Measurements from ENCODE around the gene CHD2. TPM values are rescaled to one million over a fixed set of nuclear protein-coding genes. Genes with fewer than 3 reads are reported as not detected.
A peak's percentile ranks its signal among the peaks of the same experiment; 100 is the strongest.
"Not testable (repeated sequence)": the region's sequence is repeated elsewhere in the genome, so short reads cannot be mapped to it uniquely, and the experiment has no call there.

Gene CHD2
- total and polyA plus RNA-seq, 2 experiments from 2014 or later = 60.8 to 118 TPM

GRCh38 chr15:92915766-92916435 lies 15.8 kb downstream of the CHD2 start:
- H3K36me3 ChIP-seq = no peaks in the 10 kb centered on the region
- H3K4me1 ChIP-seq (ENCODE audit: low read depth) = peaks cover 33% of the 10 kb centered on the region
- H3K27ac ChIP-seq = peak overlapping the region; percentile 89
- no peak overlapping the region for H3K4me3 ChIP-seq
- no peaks in the 10 kb centered on the region for H3K27me3 ChIP-seq
- H3K9me3 ChIP-seq (ENCODE audit: low read depth) = no peaks in the 10 kb centered on the region
- no peak for DNase-seq (ENCODE audit: low read depth in 1 of 2, low spot score in 1 of 2)
- TF ChIP-seq, protein P1, sequence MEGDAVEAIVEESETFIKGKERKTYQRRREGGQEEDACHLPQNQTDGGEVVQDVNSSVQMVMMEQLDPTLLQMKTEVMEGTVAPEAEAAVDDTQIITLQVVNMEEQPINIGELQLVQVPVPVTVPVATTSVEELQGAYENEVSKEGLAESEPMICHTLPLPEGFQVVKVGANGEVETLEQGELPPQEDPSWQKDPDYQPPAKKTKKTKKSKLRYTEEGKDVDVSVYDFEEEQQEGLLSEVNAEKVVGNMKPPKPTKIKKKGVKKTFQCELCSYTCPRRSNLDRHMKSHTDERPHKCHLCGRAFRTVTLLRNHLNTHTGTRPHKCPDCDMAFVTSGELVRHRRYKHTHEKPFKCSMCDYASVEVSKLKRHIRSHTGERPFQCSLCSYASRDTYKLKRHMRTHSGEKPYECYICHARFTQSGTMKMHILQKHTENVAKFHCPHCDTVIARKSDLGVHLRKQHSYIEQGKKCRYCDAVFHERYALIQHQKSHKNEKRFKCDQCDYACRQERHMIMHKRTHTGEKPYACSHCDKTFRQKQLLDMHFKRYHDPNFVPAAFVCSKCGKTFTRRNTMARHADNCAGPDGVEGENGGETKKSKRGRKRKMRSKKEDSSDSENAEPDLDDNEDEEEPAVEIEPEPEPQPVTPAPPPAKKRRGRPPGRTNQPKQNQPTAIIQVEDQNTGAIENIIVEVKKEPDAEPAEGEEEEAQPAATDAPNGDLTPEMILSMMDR (IDR thresholded peaks at IDR 0.05; ENCODE audit: low read depth, low read length) = no peak

- peak; percentile 96 to 97 for DNase-seq (ENCODE audit: low read depth in 1 of 2, low spot score in 1 of 2)
- Histone ChIP-seq H3K4me1 (ENCODE audit: low read depth) (peaks cover 49% of the 10 kb centered on the region), H3K9me3 (ENCODE audit: low read depth) (no peaks in the 10 kb centered on the region), H3K27ac (peak overlapping the region; percentile 89), H3K4me3 (no peak overlapping the region), H3K36me3 (no peaks in the 10 kb centered on the region), H3K27me3 (no peaks in the 10 kb centered on the region)
- TF ChIP-seq, protein P1 (IDR thresholded peaks at IDR 0.05; ENCODE audit: low read depth, low read length) = peak; percentile 80
These were observed 17.7 kb downstream of the CHD2 start for GRCh38 chr15:92917598-92918407.

- H3K4me1 ChIP-seq (ENCODE audit: low read depth) = peaks cover 47% of the 10 kb centered on the region
- not testable (repeated sequence) for H3K27me3 ChIP-seq; DNase-seq (ENCODE audit: low read depth in 1 of 2, low spot score in 1 of 2); H3K9me3 ChIP-seq (ENCODE audit: low read depth); H3K4me3 ChIP-seq; H3K36me3 ChIP-seq; H3K27ac ChIP-seq
These were observed 18.8 kb downstream of the CHD2 start for GRCh38 chr15:92918881-92919280.

DNA sequence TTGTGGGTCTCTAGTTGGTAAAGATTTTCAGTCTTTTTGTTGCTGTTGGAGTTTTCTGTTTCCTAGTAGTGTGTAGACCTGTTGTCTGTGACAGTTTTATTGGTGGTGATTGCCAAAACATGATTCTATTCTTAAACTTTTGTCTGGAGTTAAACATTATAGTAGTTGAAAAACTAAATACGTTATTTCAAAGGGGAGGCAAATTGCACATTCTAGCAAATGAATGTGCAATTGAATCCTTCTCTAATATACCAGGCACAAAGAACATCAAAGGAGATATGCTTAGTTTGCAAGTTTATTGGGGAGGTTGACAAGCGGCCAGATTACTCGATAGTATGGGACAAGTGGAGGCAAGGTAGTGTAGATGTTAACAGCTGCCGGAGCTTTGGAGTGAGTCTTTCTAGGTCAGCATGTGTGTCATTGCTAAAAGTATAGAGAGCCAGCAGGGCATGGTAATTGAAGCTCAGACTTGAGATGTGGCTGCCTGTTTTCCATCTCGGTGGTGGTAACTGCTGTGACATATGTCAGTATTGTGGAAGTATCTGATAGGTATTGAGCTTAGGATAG lies 20.6 kb downstream of the CHD2 start:
- Histone ChIP-seq H3K27ac (peak overlapping the region; percentile 73), H3K27me3 (no peaks in the 10 kb centered on the region), H3K4me1 (ENCODE audit: low read depth) (peaks cover 37% of the 10 kb centered on the region), H3K4me3 (no peak overlapping the region), H3K36me3 (peaks cover 20% of the 10 kb centered on the region), H3K9me3 (ENCODE audit: low read depth) (no peaks in the 10 kb centered on the region)
- DNase-seq (ENCODE audit: low read depth in 1 of 2, low spot score in 1 of 2) = no peak
- TF ChIP-seq, protein P1 (IDR thresholded peaks at IDR 0.05; ENCODE audit: low read depth, low read length) = no peak

- H3K36me3 ChIP-seq = peaks cover 28% of the 10 kb centered on the region
- H3K27ac ChIP-seq = peak overlapping the region; percentile 73
These were observed 21.3 kb downstream of the CHD2 start for GRCh38 chr15:92921215-92922131.

More at GRCh38 chr15:92921215-92922131, 21.3 kb downstream of the CHD2 start:
- TF ChIP-seq, protein P1 (IDR thresholded peaks at IDR 0.05; ENCODE audit: low read depth, low read length) = no peak
- H3K9me3 ChIP-seq (ENCODE audit: low read depth) = no peaks in the 10 kb centered on the region
- DNase-seq (ENCODE audit: low read depth in 1 of 2, low spot score in 1 of 2) = no peak
- H3K4me1 ChIP-seq (ENCODE audit: low read depth) = peaks cover 37% of the 10 kb centered on the region
- no peaks in the 10 kb centered on the region for H3K27me3 ChIP-seq
- no peak overlapping the region for H3K4me3 ChIP-seq
